BLaER1 treated with 17β-estradiol and CSF1 and Interleukin-3, amounts not matched to agents 10 nM and 100 nM (cell line): ENCODE results near the gene ST6GALNAC4.
A peak's percentile ranks its signal among the peaks of the same experiment; 100 is the strongest.

Experiments
- H3K27ac ChIP-seq, 11 experiments: shearing (Covaris generic); formaldehyde crosslinking; 2 replicates each; pipeline ENCODE4 v1.8.1; 2022
- H3K27me3 ChIP-seq, 11 experiments: shearing (Covaris generic); formaldehyde crosslinking; 2 replicates each; pipeline ENCODE4 v1.8.1; 2022
- H3K36me3 ChIP-seq, 11 experiments: shearing (Covaris generic); formaldehyde crosslinking; 2 replicates each; pipeline ENCODE4 v1.8.1; 2022
- H3K4me1 ChIP-seq, 10 experiments: shearing (Covaris generic); formaldehyde crosslinking; 2 replicates each; pipeline ENCODE4 v1.8.1; 2022
- H3K4me2 ChIP-seq, 11 experiments: shearing (Covaris generic); formaldehyde crosslinking; 2 replicates each; pipeline ENCODE4 v1.8.1; 2022
- H3K4me3 ChIP-seq, 10 experiments: shearing (Covaris generic); formaldehyde crosslinking; 2 replicates each; pipeline ENCODE4 v1.8.1; 2022
- H3K9ac ChIP-seq, 11 experiments: shearing (Covaris generic); formaldehyde crosslinking; 2 replicates each; pipeline ENCODE4 v1.8.1; 2022
- H3K9me3 ChIP-seq, 11 experiments: shearing (Covaris generic); formaldehyde crosslinking; replicated peaks in 1 of 11; 2 replicates each; pipeline ENCODE4 v1.8.1; 2022
- H4K20me1 ChIP-seq, 11 experiments: shearing (Covaris generic); formaldehyde crosslinking; 2 replicates each; pipeline ENCODE4 v1.8.1; 2022
- Cebpa-rat ChIP-seq, 11 experiments: shearing (Covaris generic); IDR thresholded peaks; 2 replicates each; pipeline ENCODE4 v1.8.1; 2022

The ST6GALNAC4 gene

DNA sequence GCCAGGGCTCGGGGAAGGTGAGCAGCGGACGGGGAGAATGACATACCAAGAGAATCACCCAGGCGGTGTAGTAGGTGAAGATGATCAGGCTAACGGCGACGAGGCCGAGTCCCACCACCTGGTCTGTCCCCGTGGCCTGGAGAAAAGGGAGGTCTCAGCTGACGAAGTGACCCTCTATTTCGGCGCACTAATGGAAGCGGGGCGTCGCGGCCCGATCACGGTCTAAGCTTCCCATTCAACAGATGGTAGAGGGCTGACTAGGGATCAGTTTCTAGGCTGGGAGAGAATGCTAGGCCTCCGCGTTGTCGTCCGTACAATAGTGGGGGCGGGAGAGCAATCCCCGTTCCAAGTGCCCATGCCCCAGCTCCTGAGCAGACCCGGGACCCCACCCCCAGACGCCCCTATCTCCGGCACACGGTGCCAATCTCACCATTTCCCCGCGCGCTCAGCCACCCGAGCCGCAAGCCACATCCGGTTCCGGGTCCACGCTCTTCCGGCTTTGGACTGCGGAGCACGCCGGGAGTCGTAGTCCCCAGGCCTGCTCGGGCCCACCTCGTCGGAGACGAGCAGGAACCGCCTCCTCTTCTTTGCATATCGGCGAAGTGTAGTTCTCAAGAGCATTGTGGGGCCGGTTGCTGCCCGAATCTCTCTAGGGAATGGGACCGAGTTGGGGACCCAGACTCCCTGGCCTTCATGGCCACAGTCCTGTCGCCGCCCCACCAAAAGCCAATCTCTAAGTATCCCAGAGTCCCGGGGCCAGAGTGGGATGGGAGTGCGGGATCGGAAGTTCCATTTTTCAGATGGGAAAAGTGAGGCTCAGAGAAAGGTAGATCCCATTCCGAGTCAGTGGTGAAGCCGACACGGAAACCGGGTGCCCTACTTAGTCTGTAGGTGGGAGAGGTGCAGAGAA is 20.8 kb upstream of the ST6GALNAC4 start, which contains the start of gene DPM2:
DPM2 (minus strand) TSS at position 467 of the 910 bp plus-strand sequence; CDS start at position 433, 34 bp downstream.
- no peaks in the 10 kb centered on the region for H3K27me3 ChIP-seq
- H3K4me3 ChIP-seq = peak within 1 kb of the TSS; percentile 69 to 87 (median 82)
- peak within 1 kb of the TSS; percentile 73 to 89 (median 84) for H3K9ac ChIP-seq
- no peak for TF ChIP-seq Cebpa-rat (IDR thresholded peaks at IDR 0.05)
- peaks cover 28 to 44% (median 37%) of the 10 kb centered on the region in 10 experiments for H3K4me1 ChIP-seq
- H3K36me3 ChIP-seq = peaks cover 0 to 33% (median 16%) of the 10 kb centered on the region in 11 experiments; a peak in 14 of 22 replicates
- peaks cover 8 to 48% (median 32%) of the 10 kb centered on the region in 11 experiments; a peak in 20 of 22 replicates for H4K20me1 ChIP-seq
- H3K27ac ChIP-seq = peak within 1 kb of the TSS; percentile 37 to 91 (median 80); a peak in 21 of 22 replicates
- no peaks in the 10 kb centered on the region for H3K9me3 ChIP-seq
- H3K4me2 ChIP-seq = peak within 1 kb of the TSS; percentile 82 to 98 (median 94)

DNA sequence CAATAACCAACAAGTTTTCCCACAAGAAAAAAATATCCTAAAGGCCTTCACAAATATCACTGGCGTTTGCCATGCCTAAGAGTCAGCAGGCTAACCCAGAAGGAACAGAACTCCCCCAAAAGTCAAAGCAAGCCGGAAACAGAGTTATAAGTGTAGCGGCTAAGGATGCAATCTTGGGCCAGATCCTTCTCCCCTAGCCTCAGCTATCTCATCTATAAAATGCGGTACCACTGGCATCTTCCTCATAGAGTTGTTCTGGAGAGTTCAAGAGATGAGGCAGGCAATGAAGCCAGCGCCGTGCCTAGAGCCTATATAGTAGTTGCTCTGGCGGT is 20.2 kb upstream of the ST6GALNAC4 start:
- peaks cover 28 to 41% (median 35%) of the 10 kb centered on the region in 10 experiments for H3K4me1 ChIP-seq
- peak overlapping the region; percentile 69 to 87 (median 82) for H3K4me3 ChIP-seq
- H3K27ac ChIP-seq = peak overlapping the region; percentile 37 to 91 (median 80); a peak in 21 of 22 replicates
- H3K4me2 ChIP-seq = peak overlapping the region; percentile 82 to 98 (median 94)
- no peak for TF ChIP-seq Cebpa-rat (IDR thresholded peaks at IDR 0.05)
- H3K27me3 ChIP-seq = no peaks in the 10 kb centered on the region
- H4K20me1 ChIP-seq = peaks cover 8 to 46% (median 31%) of the 10 kb centered on the region in 11 experiments; a peak in 20 of 22 replicates
- peak overlapping the region; percentile 73 to 89 (median 84) for H3K9ac ChIP-seq
- H3K9me3 ChIP-seq = no peaks in the 10 kb centered on the region
- H3K36me3 ChIP-seq = peaks cover 0 to 28% (median 14%) of the 10 kb centered on the region in 11 experiments; a peak in 13 of 22 replicates

DNA sequence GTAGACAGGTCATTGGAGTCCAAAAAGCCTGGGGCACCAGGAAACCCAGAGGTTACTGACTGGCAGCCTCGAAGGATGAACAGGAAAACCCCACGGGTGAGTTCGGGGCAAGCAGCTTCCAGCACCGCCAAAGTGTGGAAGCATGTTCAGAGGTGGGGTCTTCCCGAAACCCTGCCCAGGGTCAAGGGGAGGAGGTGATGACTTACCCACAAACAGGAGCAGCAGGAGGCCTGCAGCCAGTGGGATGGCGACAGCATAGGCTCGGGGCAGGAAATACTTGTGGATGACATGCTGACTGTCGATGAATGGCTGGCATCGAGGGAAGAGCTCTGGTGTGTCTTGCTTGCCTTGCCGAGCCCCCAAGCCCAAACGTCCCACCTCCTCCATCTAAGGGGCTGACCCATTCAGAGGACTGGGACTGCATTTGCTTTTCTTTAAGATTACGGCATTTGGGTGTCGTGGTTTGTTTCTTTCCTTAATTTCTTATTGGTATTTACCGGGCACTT is 19.6 kb upstream of the ST6GALNAC4 start:
- Histone ChIP-seq H3K9ac (peak overlapping the region; percentile 73 to 89 (median 84)), H4K20me1 (peaks cover 10 to 52% (median 37%) of the 10 kb centered on the region in 11 experiments; a peak in 20 of 22 replicates), H3K27me3 (no peaks in the 10 kb centered on the region), H3K4me1 (peaks cover 32 to 47% (median 41%) of the 10 kb centered on the region in 10 experiments), H3K4me2 (peak overlapping the region; percentile 82 to 98 (median 94)), H3K36me3 (peaks cover 0 to 25% (median 14%) of the 10 kb centered on the region in 11 experiments; a peak in 13 of 22 replicates), H3K4me3 (peak overlapping the region; percentile 69 to 87 (median 82)), H3K9me3 (no peaks in the 10 kb centered on the region), H3K27ac (peak overlapping the region in 9 of 11 experiments; percentile 77 to 91 (median 82); a peak in 12 of 22 replicates)
- TF ChIP-seq Cebpa-rat (IDR thresholded peaks at IDR 0.05) = no peak

DNA sequence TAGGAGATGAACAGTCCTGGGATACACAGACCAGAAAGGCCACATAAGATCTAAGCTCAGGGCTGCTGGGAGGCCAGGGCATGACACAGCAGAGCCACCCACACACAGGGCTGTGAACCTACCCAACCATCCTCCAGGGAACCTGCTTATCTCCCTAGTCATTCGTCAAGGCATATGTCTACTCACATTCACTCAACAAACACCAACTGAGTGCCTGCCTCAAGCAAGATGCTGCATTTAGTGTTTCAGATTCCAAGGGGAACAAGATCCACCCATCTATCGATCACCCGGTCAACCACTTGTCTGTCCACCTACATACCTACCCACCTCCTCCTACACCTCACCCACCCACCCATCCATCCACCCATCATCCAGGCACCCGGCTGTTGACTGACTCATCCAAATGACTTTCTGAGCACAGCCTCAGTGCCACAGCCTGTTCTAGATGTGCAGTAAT is 19.0 kb upstream of the ST6GALNAC4 start:
- peaks cover 14 to 58% (median 43%) of the 10 kb centered on the region in 11 experiments; a peak in 20 of 22 replicates for H4K20me1 ChIP-seq
- H3K4me3 ChIP-seq = peak overlapping the region in 9 of 10 experiments; percentile 69 to 87 (median 82); a peak in 16 of 20 replicates
- peaks cover 0 to 24% (median 14%) of the 10 kb centered on the region in 11 experiments; a peak in 13 of 22 replicates for H3K36me3 ChIP-seq
- peaks cover 38 to 53% (median 47%) of the 10 kb centered on the region in 10 experiments for H3K4me1 ChIP-seq
- no peaks in the 10 kb centered on the region for H3K9me3 ChIP-seq
- H3K27me3 ChIP-seq = peaks cover 0 to 1% (median 0%) of the 10 kb centered on the region in 11 experiments; a peak in 1 of 22 replicates
- H3K9ac ChIP-seq = peak overlapping the region; percentile 2 to 89 (median 84); a peak in 20 of 22 replicates
- peak overlapping the region; percentile 82 to 98 (median 94) for H3K4me2 ChIP-seq
- H3K27ac ChIP-seq = peak overlapping the region in 6 of 11 experiments; percentile 10 to 83 (median 52); a peak in 8 of 22 replicates
- TF ChIP-seq Cebpa-rat (IDR thresholded peaks at IDR 0.05) = no peak

DNA sequence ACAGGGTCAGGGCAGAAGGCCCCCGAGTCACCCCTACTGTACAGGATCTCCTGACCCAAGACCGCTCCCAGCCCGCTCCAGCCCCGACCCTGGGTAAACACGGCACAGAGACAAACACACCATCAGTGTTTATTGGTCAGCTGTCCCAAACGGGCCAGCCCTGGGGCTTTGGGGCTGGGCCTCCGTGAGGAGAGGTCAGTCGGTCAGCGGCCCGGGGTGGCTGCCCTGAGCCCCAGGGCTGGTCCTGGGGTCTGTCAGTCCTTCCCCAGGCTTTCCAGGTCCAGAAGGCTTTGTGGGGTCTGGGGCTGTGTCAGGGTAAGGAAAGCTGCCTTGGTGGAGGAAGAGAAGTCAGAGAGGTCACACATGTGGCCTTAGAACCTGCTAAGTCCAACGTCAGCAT is 18.1 kb upstream of the ST6GALNAC4 start:
- peak overlapping the region; percentile 7 to 88 (median 81); a peak in 13 of 22 replicates for H3K9ac ChIP-seq
- peaks cover 18 to 66% (median 48%) of the 10 kb centered on the region in 11 experiments; a peak in 21 of 22 replicates for H4K20me1 ChIP-seq
- H3K27me3 ChIP-seq = peaks cover 6 to 9% (median 6%) of the 10 kb centered on the region in 11 experiments
- peak overlapping the region in 5 of 11 experiments; percentile 21 to 83 (median 48); a peak in 10 of 22 replicates for H3K27ac ChIP-seq
- H3K36me3 ChIP-seq = peaks cover 0 to 24% (median 14%) of the 10 kb centered on the region in 11 experiments; a peak in 13 of 22 replicates
- TF ChIP-seq Cebpa-rat (IDR thresholded peaks at IDR 0.05) = no peak
- no peaks in the 10 kb centered on the region for H3K9me3 ChIP-seq
- H3K4me2 ChIP-seq = peak overlapping the region; percentile 82 to 98 (median 94)
- peaks cover 39 to 60% (median 53%) of the 10 kb centered on the region in 10 experiments for H3K4me1 ChIP-seq
- H3K4me3 ChIP-seq = peak overlapping the region in 3 of 10 experiments; percentile 24 to 87 (median 69); a peak in 1 of 20 replicates

DNA sequence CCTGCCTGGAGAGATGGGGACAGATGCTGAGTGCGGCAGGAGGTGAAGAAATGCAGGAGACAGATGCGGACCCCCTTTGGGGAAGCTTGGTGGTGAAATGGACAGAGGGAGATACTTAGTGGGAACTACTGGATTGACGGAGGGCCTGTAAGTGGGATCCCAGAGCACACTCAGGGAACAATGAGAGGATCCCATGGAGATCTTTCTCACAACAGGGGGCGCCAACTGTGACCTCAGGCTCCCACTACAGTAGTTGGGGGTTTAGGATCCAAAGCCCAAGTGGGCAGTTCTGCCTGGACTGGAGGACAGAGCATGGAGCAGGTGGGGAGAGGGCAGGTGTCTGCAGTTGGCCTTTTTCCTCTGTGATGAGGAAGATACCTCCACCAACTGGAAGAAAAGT is 17.4 kb upstream of the ST6GALNAC4 start:
- Histone ChIP-seq H3K4me2 (peak overlapping the region in 7 of 11 experiments; percentile 82 to 98 (median 95); a peak in 8 of 22 replicates), H3K27ac (peak overlapping the region in 2 of 11 experiments; percentile 47 to 83; a peak in 2 of 22 replicates)

DNA sequence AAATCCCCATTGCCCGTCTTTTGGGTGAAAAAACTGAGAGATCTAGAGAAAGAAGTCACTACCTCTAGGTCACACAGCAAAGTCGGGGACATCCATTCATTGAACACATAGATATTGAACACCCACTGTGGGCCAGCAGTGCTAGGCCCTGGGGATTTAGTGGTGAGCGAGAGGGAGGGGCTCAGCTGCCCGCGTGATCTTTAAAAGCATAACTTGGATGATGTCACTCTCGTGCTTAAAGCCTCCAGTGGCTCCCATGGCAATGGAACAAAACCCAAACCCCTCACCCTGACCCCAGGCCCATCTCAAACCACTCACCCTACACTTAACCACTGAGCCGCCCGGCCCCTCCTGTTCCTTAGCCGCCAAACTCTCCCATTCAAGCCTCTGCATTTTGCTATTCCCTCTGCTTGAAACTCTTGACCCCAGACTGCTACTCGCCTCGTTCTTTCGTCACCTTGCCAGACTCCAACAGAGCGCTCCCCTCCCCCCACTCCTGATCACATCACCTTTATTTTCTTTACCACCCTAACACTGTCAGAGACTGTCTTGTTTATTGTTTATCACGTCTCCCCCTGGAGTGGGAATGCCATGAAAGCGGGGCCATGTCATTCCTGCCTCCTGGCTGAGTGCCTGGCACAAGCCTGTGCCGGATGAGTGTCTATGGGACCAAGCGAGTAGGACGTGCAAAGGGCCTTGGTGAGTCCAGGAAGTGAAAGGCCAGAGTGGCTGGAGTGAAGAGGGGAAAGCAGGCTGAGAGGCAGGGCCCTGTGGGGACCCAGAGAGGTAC is 14.4 kb upstream of the ST6GALNAC4 start:
- H4K20me1 ChIP-seq = peaks cover 21 to 84% (median 62%) of the 10 kb centered on the region in 11 experiments; a peak in 21 of 22 replicates
- H3K36me3 ChIP-seq = peaks cover 0 to 23% (median 14%) of the 10 kb centered on the region in 11 experiments; a peak in 13 of 22 replicates
- H3K9ac ChIP-seq = peak overlapping the region in 8 of 11 experiments; percentile 4 to 61 (median 50); a peak in 11 of 22 replicates
- no peaks in the 10 kb centered on the region for H3K9me3 ChIP-seq
- H3K4me3 ChIP-seq = peak overlapping the region; percentile 50 to 76 (median 63)
- H3K27ac ChIP-seq = no peak overlapping the region; a peak in 1 of 22 replicates
- H3K4me1 ChIP-seq = peaks cover 49 to 82% (median 52%) of the 10 kb centered on the region in 10 experiments
- no peak for TF ChIP-seq Cebpa-rat (IDR thresholded peaks at IDR 0.05)
- peaks cover 43 to 46% (median 43%) of the 10 kb centered on the region in 11 experiments for H3K27me3 ChIP-seq
- peak overlapping the region; percentile 82 to 99 (median 93) for H3K4me2 ChIP-seq

More for the DNA sequence above, 17.4 kb upstream of the ST6GALNAC4 start:
- H4K20me1 ChIP-seq = peaks cover 21 to 74% (median 55%) of the 10 kb centered on the region in 11 experiments; a peak in 21 of 22 replicates
- TF ChIP-seq Cebpa-rat (IDR thresholded peaks at IDR 0.05) = no peak
- H3K27me3 ChIP-seq = peaks cover 13 to 17% (median 14%) of the 10 kb centered on the region in 11 experiments
- H3K9me3 ChIP-seq = no peaks in the 10 kb centered on the region
- H3K36me3 ChIP-seq = peaks cover 0 to 24% (median 14%) of the 10 kb centered on the region in 11 experiments; a peak in 13 of 22 replicates
- H3K4me3 ChIP-seq = no peak overlapping the region
- H3K9ac ChIP-seq = peak overlapping the region in 1 of 11 experiments; percentile 63; a peak in 2 of 22 replicates
- peaks cover 39 to 67% (median 55%) of the 10 kb centered on the region in 10 experiments for H3K4me1 ChIP-seq
